Stimulated activated naive CD4-positive, alpha-beta T cell treated with Interleukin-2 at 50 U/mL for 16 hours (primary cell): ENCODE results near the gene CTR9.

Experiments used
- DNase-seq: peaks from one replicate; lab custom pipeline; 2025; lab: John Stamatoyannopoulos, UW

CTR9 gene

GRCh38 chr11:10742460-10743208 lies 8.4 kb upstream of the CTR9 start:
- no peak for DNase-seq

- no peak for DNase-seq
Measured at GRCh38 chr11:10743354-10744000, 7.6 kb upstream of the CTR9 start.

- DNase-seq: no peak
Measured at GRCh38 chr11:10744206-10744605, 6.8 kb upstream of the CTR9 start.

GRCh38 chr11:10746871-10747270 lies 4.2 kb upstream of the CTR9 start:
- DNase-seq: no peak

- DNase-seq: no peak
Measured at GRCh38 chr11:10747733-10748132, 3.3 kb upstream of the CTR9 start.

GRCh38 chr11:10749476-10749875 lies 1.6 kb upstream of the CTR9 start:
- no peak for DNase-seq

- DNase-seq: no peak
Measured at GRCh38 chr11:10751581-10751940, 515 bp downstream of the CTR9 start.

- DNase-seq: no peak
Measured at GRCh38 chr11:10752061-10752460, 1.0 kb downstream of the CTR9 start.

- DNase-seq: no peak
Measured at GRCh38 chr11:10752486-10752885, 1.4 kb downstream of the CTR9 start.

GRCh38 chr11:10758957-10759356 lies 7.9 kb downstream of the CTR9 start:
- no peak for DNase-seq

GRCh38 chr11:10761085-10761698 lies 10.1 kb downstream of the CTR9 start:
- DNase-seq: no peak

GRCh38 chr11:10762185-10762584 lies 11.1 kb downstream of the CTR9 start:
- DNase-seq: no peak

- no peak for DNase-seq
Measured at GRCh38 chr11:10762913-10763421, 11.9 kb downstream of the CTR9 start.

GRCh38 chr11:10763766-10764165 lies 12.7 kb downstream of the CTR9 start:
- DNase-seq: no peak

GRCh38 chr11:10764412-10764811 lies 13.4 kb downstream of the CTR9 start:
- no peak for DNase-seq

GRCh38 chr11:10770626-10771254 lies 19.7 kb downstream of the CTR9 start:
- DNase-seq: no peak

- DNase-seq: no peak
Measured at GRCh38 chr11:10771457-10771856, 20.4 kb downstream of the CTR9 start.

- no peak for DNase-seq
Measured at GRCh38 chr11:10774811-10775210, 23.8 kb downstream of the CTR9 start.

GRCh38 chr11:10777393-10777793 lies 26.3 kb downstream of the CTR9 start:
- no peak for DNase-seq

GRCh38 chr11:10777806-10778205 lies 26.8 kb downstream of the CTR9 start:
- DNase-seq: no peak

GRCh38 chr11:10778217-10778970 lies 27.3 kb downstream of the CTR9 start:
- no peak for DNase-seq

- no peak for DNase-seq
Measured at GRCh38 chr11:10779086-10779485, 28.0 kb downstream of the CTR9 start.
